Colonic mucosa (tissue), 4 donors: ENCODE measurements around the gene EPHB6. TPM values are rescaled to one million over a fixed set of nuclear protein-coding genes. Genes with fewer than 3 reads are reported as not detected.

ENCODE experiments used
- DNase-seq: peaks from one replicate; pipeline ENCODE4 v3.0.0-alpha.2; 2020
- H3K27ac ChIP-seq: fragments of 200-600 bp; one replicate; pipeline ENCODE4 v1.8.0; 2021
- H3K27me3 ChIP-seq: fragments of 200-600 bp; one replicate; pipeline ENCODE4 v1.8.0; 2021
- H3K36me3 ChIP-seq: fragments of 200-600 bp; one replicate; pipeline ENCODE4 v1.8.0; 2021
- H3K4me1 ChIP-seq: fragments of 200-600 bp; one replicate; pipeline ENCODE4 v1.8.0; 2021; ENCODE audit warnings: mild to moderate bottlenecking
- H3K4me3 ChIP-seq: fragments of 200-600 bp; one replicate; pipeline ENCODE4 v1.8.0; 2021
- H3K9ac ChIP-seq, 2 donors: one replicate each; pipeline ENCODE4 v1.7.0; 2013; ENCODE audit warnings: control low read depth in 2 of 2, low read depth in 2 of 2, low read length in 2 of 2
- H3K9me3 ChIP-seq: fragments of 200-600 bp; one replicate; pipeline ENCODE4 v1.8.0; 2021
- intact Hi-C: fragments of 100-400 bp; cut with DNase I; formaldehyde crosslinking; loops from one replicate; pipeline ENCODE4 v1.14.1; 2022
- total RNA-seq, 2 donors: library from RNA; stranded (reverse); fragmentation: NEBNext Ultra II Directional in 1 of 2; extraction: Animal tissue kit (Norgen Biotek cat#: 25700) in 1 of 2; gene quantifications; one replicate each; pipeline ENCODE4 v1.2.1, GENCODE V29; 2021
- TF ChIP-seq, protein P1 (sequence below): fragments of 200-600 bp; IDR thresholded peaks from one replicate; pipeline ENCODE4 v1.8.0; 2022; ENCODE audit warnings: antibody characterized with exemption, mild to moderate bottlenecking
- donor health status: healthy.
- donor health status: DM: no; HTN: no; CAD: no.
- donor health status: DM: no; HTN: no; CAD: no.

Gene EPHB6
- total RNA-seq, 2 donors from 2014 or later: 1.5 to 2.3 TPM

DNA sequence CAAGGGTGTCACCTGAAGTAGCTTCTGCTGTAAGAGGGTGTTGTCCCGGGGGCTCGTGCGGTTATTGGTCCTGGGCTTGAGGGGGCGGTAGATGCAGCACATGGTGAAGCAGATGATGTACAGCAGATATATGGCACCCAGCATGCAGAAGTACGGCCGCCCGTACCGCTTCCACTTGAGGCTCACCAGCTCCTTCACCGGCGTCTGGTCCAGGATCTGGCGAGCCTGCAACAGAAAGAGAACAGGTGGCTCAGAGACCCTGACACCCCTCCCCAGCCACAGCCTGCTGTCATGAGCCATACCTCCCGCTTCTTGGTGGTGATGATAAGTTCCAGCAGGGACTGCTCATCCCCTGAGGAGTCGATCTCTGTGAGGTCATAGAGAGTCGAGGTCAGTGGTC is 20.6 kb downstream of the EPHB6 start:
- intact Hi-C loops: no loop called here

GRCh38 chr7:142876236-142876960 is 21.5 kb downstream of the EPHB6 start:
- Histone ChIP-seq H3K36me3 (no peaks in the 10 kb centered on the region), H3K27me3 (no peaks in the 10 kb centered on the region), H3K9ac (no peak overlapping the region), H3K4me1 (no peaks in the 10 kb centered on the region), H3K9me3 (no peaks in the 10 kb centered on the region), H3K27ac (no peak overlapping the region), H3K4me3 (no peak overlapping the region)
- TF ChIP-seq, protein P1, sequence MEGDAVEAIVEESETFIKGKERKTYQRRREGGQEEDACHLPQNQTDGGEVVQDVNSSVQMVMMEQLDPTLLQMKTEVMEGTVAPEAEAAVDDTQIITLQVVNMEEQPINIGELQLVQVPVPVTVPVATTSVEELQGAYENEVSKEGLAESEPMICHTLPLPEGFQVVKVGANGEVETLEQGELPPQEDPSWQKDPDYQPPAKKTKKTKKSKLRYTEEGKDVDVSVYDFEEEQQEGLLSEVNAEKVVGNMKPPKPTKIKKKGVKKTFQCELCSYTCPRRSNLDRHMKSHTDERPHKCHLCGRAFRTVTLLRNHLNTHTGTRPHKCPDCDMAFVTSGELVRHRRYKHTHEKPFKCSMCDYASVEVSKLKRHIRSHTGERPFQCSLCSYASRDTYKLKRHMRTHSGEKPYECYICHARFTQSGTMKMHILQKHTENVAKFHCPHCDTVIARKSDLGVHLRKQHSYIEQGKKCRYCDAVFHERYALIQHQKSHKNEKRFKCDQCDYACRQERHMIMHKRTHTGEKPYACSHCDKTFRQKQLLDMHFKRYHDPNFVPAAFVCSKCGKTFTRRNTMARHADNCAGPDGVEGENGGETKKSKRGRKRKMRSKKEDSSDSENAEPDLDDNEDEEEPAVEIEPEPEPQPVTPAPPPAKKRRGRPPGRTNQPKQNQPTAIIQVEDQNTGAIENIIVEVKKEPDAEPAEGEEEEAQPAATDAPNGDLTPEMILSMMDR: no peak
- no peak for DNase-seq
- intact Hi-C loops: no loop called here

More for the DNA sequence above, 20.6 kb downstream of the EPHB6 start:
- no peak overlapping the region for H3K4me3 ChIP-seq
- H3K27me3 ChIP-seq: no peaks in the 10 kb centered on the region
- H3K27ac ChIP-seq: no peak overlapping the region
- no peak overlapping the region for H3K9ac ChIP-seq
- no peaks in the 10 kb centered on the region for H3K9me3 ChIP-seq
- no peaks in the 10 kb centered on the region for H3K4me1 ChIP-seq
- DNase-seq: no peak
- H3K36me3 ChIP-seq: no peaks in the 10 kb centered on the region
- TF ChIP-seq, protein P1: no peak

DNA sequence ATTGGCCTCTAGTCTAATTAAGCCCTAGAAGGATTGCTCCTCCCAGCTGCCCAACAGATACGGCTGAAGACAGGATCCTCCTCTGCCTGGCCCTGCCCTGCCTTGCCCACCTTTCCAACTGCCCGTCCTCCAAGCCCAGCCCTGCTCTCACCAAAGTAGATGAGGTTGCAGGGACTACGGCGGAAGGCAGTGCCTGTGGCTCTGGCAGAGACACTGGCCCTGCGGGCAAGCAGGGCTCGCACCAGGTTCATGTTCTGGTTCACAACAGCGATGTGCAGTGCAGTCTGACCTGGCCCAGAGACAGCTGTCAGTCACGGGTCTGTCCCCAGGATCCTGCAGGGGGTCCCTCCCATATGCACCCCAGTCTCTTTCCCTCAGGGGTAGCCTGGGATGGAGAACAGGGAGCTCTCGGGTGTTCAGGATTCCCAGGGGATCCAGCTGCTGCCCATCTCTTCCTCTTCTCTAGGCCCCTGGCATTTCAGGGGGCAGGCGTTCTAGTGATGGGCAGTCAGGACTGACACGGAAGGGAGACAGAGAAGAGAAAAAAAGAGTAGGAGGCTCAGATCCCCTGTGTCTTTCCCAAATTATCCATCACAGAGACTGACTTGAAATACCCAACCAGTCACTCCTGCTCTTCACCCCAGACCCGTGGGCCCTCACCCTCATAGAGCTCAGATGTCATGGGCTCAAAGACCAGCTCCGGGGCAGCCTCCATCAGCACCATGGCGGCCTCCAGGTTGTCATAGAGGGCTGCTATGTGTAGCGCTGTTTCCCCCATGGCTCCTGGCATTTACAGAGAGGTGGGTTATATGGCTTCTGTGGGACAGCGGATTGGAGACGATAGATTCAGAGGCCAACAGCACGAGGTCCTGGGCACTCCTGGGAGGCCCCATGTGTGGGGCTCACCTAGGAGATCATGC is 22.4 kb downstream of the EPHB6 start:
- intact Hi-C loops: no loop called here
- Histone ChIP-seq H3K4me3 (no peak overlapping the region), H3K9ac (no peak overlapping the region), H3K9me3 (no peaks in the 10 kb centered on the region), H3K4me1 (no peaks in the 10 kb centered on the region), H3K36me3 (no peaks in the 10 kb centered on the region), H3K27ac (no peak overlapping the region), H3K27me3 (no peaks in the 10 kb centered on the region)
- DNase-seq: no peak
- TF ChIP-seq, protein P1: no peak

GRCh38 chr7:142878315-142878714 is 23.4 kb downstream of the EPHB6 start:
- Histone ChIP-seq H3K27me3 (no peaks in the 10 kb centered on the region), H3K9me3 (no peaks in the 10 kb centered on the region), H3K27ac (no peak overlapping the region), H3K4me3 (no peak overlapping the region), H3K36me3 (no peaks in the 10 kb centered on the region), H3K4me1 (no peaks in the 10 kb centered on the region), H3K9ac (no peak overlapping the region)
- TF ChIP-seq, protein P1: no peak
- intact Hi-C loops: no loop called here
- no peak for DNase-seq

DNA sequence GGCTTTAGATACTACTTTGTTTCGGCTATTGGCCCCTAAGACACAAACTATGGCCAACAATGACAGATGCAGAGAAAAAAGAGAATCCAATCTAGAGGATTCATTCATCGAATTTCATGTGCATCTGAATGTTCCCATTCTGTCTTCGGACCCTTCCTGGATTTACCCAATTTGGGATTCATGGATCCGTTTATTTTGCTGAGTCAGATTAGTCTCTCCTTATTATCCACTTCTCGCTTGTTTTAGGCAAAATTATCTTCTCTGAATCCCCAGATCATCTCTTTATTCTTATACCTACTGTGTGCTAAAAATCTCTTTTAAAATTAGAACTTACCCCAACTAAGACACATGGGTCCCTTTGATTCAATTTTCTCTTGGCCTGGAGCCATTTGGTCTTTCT is 24.2 kb downstream of the EPHB6 start:
- Histone ChIP-seq H3K4me1 (no peaks in the 10 kb centered on the region), H3K27me3 (no peaks in the 10 kb centered on the region), H3K9me3 (no peaks in the 10 kb centered on the region), H3K27ac (no peak overlapping the region), H3K9ac (no peak overlapping the region), H3K36me3 (no peaks in the 10 kb centered on the region), H3K4me3 (no peak overlapping the region)
- intact Hi-C loops: no loop called here
- DNase-seq: no peak
- TF ChIP-seq, protein P1: no peak
